Measurements from ENCODE around the gene NSUN4. TPM values are rescaled to one million over a fixed set of nuclear protein-coding genes. Genes with fewer than 3 reads are reported as not detected.

Gene NSUN4
- total and polyA plus RNA-seq, 9 of the 15 experiments (the other 6 are each of a cell fraction or from before 2014, with no cell fraction given): 33.4 to 60.2 (median 46.3) TPM

DNA sequence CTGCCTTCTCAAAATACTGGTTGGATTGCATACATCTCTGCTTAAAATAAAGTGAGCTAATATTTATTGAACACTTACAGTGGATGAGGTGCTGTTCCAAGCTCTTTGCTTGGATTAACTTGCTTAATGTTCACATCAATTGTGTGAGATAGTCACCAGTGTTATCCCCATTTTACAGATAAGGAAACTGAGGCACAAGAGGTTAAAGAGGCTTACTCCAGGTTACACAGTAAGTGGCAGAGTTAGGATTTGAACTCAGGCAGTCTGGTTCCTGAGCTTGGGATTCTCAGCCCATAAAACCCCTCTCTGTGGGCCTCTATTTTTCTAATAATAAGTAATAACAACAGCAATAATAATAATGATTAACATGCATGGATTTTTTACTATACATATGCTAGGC, 39.9 kb downstream of the NSUN4 start:
- intact Hi-C loops (cut with micrococcal nuclease) (no loop called here), in situ Hi-C loops (cut with MboI) (no loop called here)
- no peaks in the 10 kb centered on the region for H3K4me1 ChIP-seq (replicated peaks in 1 of 2; ENCODE audit: control insufficient read depth in 2 of 2, insufficient read depth in 2 of 2, low read length in 2 of 2)
- no peaks in the 10 kb centered on the region for H3K79me2 ChIP-seq (ENCODE audit: control insufficient read depth, insufficient read depth, low read length)
- H3K4me3 ChIP-seq: no peak overlapping the region
- no peak overlapping the region for H3K9ac ChIP-seq (ENCODE audit: insufficient read depth in 1 of 2, low read depth in 2 of 2, low read length in 2 of 2)
- DNase-seq (ENCODE audit: extremely low read depth in 1 of 4, low spot score in 3 of 4) (no peak), ATAC-seq (no peak), FAIRE-seq (no peak)
- no peak overlapping the region for H3K4me2 ChIP-seq (ENCODE audit: insufficient read depth, low read length)
- TF ChIP-seq BCOR (IDR thresholded peaks at IDR 0.05) (0 out of 2 replicates have a peak, but pooled peaks have one; percentile 40), RBM25 (IDR thresholded peaks at IDR 0.05; ENCODE audit: low read depth, low read length, severe bottlenecking) (peak; percentile 87), ZNF639 (CRISPR knock-in tag; conservative IDR thresholded peaks at IDR 0.05 in 1 of 2, IDR thresholded peaks at IDR 0.05 in 1 of 2) (no peak), CEBPZ (IDR thresholded peaks at IDR 0.05; ENCODE audit: borderline replicate concordance, low read depth, low read length) (no peak), ZNF431 (CRISPR knock-in tag; IDR thresholded peaks at IDR 0.05) (no peak), CCNT2 (IDR thresholded peaks at IDR 0.05; ENCODE audit: borderline replicate concordance, extremely low read depth, insufficient read length, low read depth, low read length) (no peak), SETDB1 (IDR thresholded peaks at IDR 0.05; ENCODE audit: low read length) (no peak), ZC3H8 (IDR thresholded peaks at IDR 0.05) (no peak), STAT6 (CRISPR knock-in tag; IDR thresholded peaks at IDR 0.05) (no peak), THRAP3 (IDR thresholded peaks at IDR 0.05; ENCODE audit: borderline replicate concordance) (no peak), HDGF (IDR thresholded peaks at IDR 0.05) (no peak), KDM1A (IDR thresholded peaks at IDR 0.05) (peak in 1 of 2 experiments; percentile 34; a peak in 1 of 4 replicates), ADNP (tag; IDR thresholded peaks at IDR 0.05) (peak; percentile 50; the same call in 1 of the 2 replicates)
- TF ChIP-seq, protein P1, sequence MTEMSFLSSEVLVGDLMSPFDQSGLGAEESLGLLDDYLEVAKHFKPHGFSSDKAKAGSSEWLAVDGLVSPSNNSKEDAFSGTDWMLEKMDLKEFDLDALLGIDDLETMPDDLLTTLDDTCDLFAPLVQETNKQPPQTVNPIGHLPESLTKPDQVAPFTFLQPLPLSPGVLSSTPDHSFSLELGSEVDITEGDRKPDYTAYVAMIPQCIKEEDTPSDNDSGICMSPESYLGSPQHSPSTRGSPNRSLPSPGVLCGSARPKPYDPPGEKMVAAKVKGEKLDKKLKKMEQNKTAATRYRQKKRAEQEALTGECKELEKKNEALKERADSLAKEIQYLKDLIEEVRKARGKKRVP (CRISPR knock-in tag; IDR thresholded peaks at IDR 0.05): no peak
- H3K27me3 ChIP-seq (ENCODE audit: control insufficient read depth in 2 of 2, insufficient read depth in 2 of 2, low read length in 2 of 2): no peaks in the 10 kb centered on the region
- 0 out of 2 replicates have a peak, but pooled peaks cover 2% of the 10 kb centered on the region for H3K9me3 ChIP-seq (replicated peaks; ENCODE audit: control insufficient read depth, insufficient read depth, low read depth, low read length)
- no peaks in the 10 kb centered on the region for H3K9me1 ChIP-seq (ENCODE audit: control insufficient read depth, insufficient read depth, low read length)
- no peak overlapping the region for H2AFZ ChIP-seq (ENCODE audit: low read depth, low read length)
- no peak overlapping the region for H3K27ac ChIP-seq (ENCODE audit: extremely low read depth, low read depth, low read length)
- no peaks in the 10 kb centered on the region for H3K36me3 ChIP-seq (ENCODE audit: control insufficient read depth, insufficient read depth, low read length)
- H4K20me1 ChIP-seq (replicated peaks; ENCODE audit: control insufficient read depth, insufficient read depth, low read length): no peaks in the 10 kb centered on the region
- CTCF ChIA-PET (ENCODE audit: low intra/inter-chr PET ratio): no interaction called here
- no TSS peak for BruUV-seq (replicated peaks)
- POLR2A ChIA-PET: interaction anchor here (0.7 to 1.6 kb wide), 4 partner anchors 11 to 56 kb away, joined by 3 to 7 read pairs (median 4); no protein-coding TSS in a partner anchor
